Sigmoid colon (tissue), 4 donors: ENCODE results near the gene FBXO21.

Source experiments
- EP300 ChIP-seq, 4 donors: sonication (generic); formaldehyde crosslinking; IDR thresholded peaks; one replicate each; pipeline ENCODE4 v1.6.1; 2017; ENCODE audit warnings: antibody characterized with exemption in 4 of 4
- POLR2AphosphoS5 ChIP-seq, 4 donors: sonication (generic); formaldehyde crosslinking; IDR thresholded peaks; one replicate each; pipeline ENCODE4 v1.6.1; 2017; ENCODE audit warnings: antibody characterized with exemption in 4 of 4
- TF ChIP-seq, protein P1 (sequence below), 4 experiments: fragments of 450-650 bp in 3 of 4; fragments of 200-600 bp in 1 of 4; IDR thresholded peaks; one replicate each; pipeline ENCODE4 v1.5.1; 2016 to 2019; ENCODE audit warnings: antibody characterized with exemption in 4 of 4, mild to moderate bottlenecking in 3 of 4, moderate library complexity in 2 of 4

DNA sequence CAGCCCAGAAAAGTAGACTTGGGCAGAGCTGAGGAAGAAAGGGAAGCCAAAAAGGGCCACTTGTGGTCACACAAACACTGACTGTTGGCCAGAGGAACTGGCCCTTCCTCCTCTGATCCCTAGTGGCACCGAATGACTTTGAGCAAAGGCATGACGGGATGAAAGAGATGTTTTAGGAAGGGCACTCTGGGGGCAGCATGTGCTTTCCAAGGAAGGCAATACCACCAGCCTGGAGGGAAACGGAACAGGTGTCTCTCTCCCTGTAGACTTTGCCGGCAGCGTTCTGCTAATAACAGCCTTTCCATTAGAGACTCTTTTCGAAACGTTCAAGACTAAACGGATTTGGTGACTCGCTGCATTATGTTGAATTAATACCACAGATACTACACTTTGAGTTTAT lies 12.3 kb upstream of the FBXO21 start:
- TF ChIP-seq, protein P1, sequence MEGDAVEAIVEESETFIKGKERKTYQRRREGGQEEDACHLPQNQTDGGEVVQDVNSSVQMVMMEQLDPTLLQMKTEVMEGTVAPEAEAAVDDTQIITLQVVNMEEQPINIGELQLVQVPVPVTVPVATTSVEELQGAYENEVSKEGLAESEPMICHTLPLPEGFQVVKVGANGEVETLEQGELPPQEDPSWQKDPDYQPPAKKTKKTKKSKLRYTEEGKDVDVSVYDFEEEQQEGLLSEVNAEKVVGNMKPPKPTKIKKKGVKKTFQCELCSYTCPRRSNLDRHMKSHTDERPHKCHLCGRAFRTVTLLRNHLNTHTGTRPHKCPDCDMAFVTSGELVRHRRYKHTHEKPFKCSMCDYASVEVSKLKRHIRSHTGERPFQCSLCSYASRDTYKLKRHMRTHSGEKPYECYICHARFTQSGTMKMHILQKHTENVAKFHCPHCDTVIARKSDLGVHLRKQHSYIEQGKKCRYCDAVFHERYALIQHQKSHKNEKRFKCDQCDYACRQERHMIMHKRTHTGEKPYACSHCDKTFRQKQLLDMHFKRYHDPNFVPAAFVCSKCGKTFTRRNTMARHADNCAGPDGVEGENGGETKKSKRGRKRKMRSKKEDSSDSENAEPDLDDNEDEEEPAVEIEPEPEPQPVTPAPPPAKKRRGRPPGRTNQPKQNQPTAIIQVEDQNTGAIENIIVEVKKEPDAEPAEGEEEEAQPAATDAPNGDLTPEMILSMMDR (IDR thresholded peaks at IDR 0.05): no peak
- TF ChIP-seq POLR2AphosphoS5 (IDR thresholded peaks at IDR 0.05) (no peak), EP300 (IDR thresholded peaks at IDR 0.05) (no peak)
